K562 (cell line): Measurements from ENCODE around the gene ACKR2. TPM values are rescaled to one million over a fixed set of nuclear protein-coding genes. Genes with fewer than 3 reads are reported as not detected.

ENCODE experiments used
- CC2D1A ChIP-seq: fragments of 450-650 bp; IDR thresholded peaks from 2 replicates; pipeline ENCODE4 v1.6.1; 2017; ENCODE audit warnings: mild to moderate bottlenecking
- ELF1 ChIP-seq: fragments of 200-800 bp; sonication (Bioruptor generic); IDR thresholded peaks from 2 replicates; pipeline ENCODE4 v1.6.1; 2016; ENCODE audit warnings: missing genetic modification characterization, missing compliant biosample characterization
- EP300 ChIP-seq: IDR thresholded peaks from 2 replicates; pipeline ENCODE4 v1.6.1; 2012; ENCODE audit warnings: low read length, improper control_type of control experiment
- FIP1L1 ChIP-seq: fragments of 200-400 bp; formaldehyde crosslinking; IDR thresholded peaks from 2 replicates; pipeline ENCODE4 v1.6.1; 2018; ENCODE audit warnings: mild to moderate bottlenecking, low read depth, low read length; ENCODE audit not compliant: poor library complexity, severe bottlenecking
- FOXK2 ChIP-seq, 2 experiments: fragments of 450-650 bp; IDR thresholded peaks in 1 of 2; conservative IDR thresholded peaks in 1 of 2; 2 replicates each; pipeline ENCODE4 v1.6.1; 2016; ENCODE audit warnings: low read depth in 2 of 2, mild to moderate bottlenecking in 1 of 2
- HCFC1 ChIP-seq: IDR thresholded peaks from 2 replicates; pipeline ENCODE4 v1.6.1; 2012; ENCODE audit warnings: low read depth, low read length, improper control_type of control experiment
- KHSRP ChIP-seq: fragments of 450-650 bp; IDR thresholded peaks from 2 replicates; pipeline ENCODE4 v1.6.1; 2017
- MECOM ChIP-seq: fragments of 250-450 bp; sonication (Bioruptor Pico); IDR thresholded peaks from 2 replicates; pipeline ENCODE4 v1.8.0; 2022; ENCODE audit warnings: inconsistent platforms
- NFIC ChIP-seq: fragments of 450-650 bp; IDR thresholded peaks from 2 replicates; pipeline ENCODE4 v1.6.1; 2017; ENCODE audit warnings: mild to moderate bottlenecking, inconsistent platforms
- SAP30 ChIP-seq: fragments of 200-600 bp; sonication (generic); IDR thresholded peaks from 2 replicates; pipeline ENCODE4 v1.6.1; 2012; ENCODE audit warnings: borderline replicate concordance, low read depth, mild to moderate bottlenecking, moderate library complexity, low read length, control low read depth, inconsistent platforms; ENCODE audit not compliant: insufficient read depth, poor library complexity, severe bottlenecking
- SIX5 ChIP-seq, 2 experiments: IDR thresholded peaks; 2 replicates each; pipeline ENCODE4 v1.6.1; 2011; ENCODE audit warnings: low read length in 2 of 2, borderline replicate concordance in 1 of 2, low read depth in 1 of 2, mild to moderate bottlenecking in 1 of 2, moderate library complexity in 1 of 2; ENCODE audit not compliant: insufficient read depth in 1 of 2
- TBL1XR1 ChIP-seq, 2 experiments: IDR thresholded peaks; 2 replicates each; pipeline ENCODE4 v1.6.1; 2012; ENCODE audit warnings: improper control_type of control experiment in 2 of 2, low read length in 2 of 2, mild to moderate bottlenecking in 1 of 2
- TCF3 ChIP-seq: sonication (generic); formaldehyde crosslinking; IDR thresholded peaks from 2 replicates; pipeline ENCODE4 v1.4.0; 2020; ENCODE audit warnings: mild to moderate bottlenecking, missing genetic modification reagents
- YY1 ChIP-seq, 3 experiments: IDR thresholded peaks; 2 replicates each; pipeline ENCODE4 v1.6.1; 2011; ENCODE audit warnings: low read length in 2 of 3, mild to moderate bottlenecking in 2 of 3, moderate library complexity in 2 of 3, borderline replicate concordance in 1 of 3, control low read depth in 1 of 3, low read depth in 1 of 3; ENCODE audit not compliant: insufficient read depth in 3 of 3, insufficient replicate concordance in 2 of 3, control insufficient read depth in 1 of 3, insufficient read length in 1 of 3; ENCODE audit errors: extremely low read depth in 1 of 3
- ZFP1 ChIP-seq: fragments of 450-650 bp; formaldehyde crosslinking; IDR thresholded peaks from 2 replicates; pipeline ENCODE4 v1.4.0; 2020; ENCODE audit warnings: mild to moderate bottlenecking, mixed read lengths
- ZNF347 ChIP-seq: fragments of 450-650 bp; formaldehyde crosslinking; IDR thresholded peaks from 2 replicates; pipeline ENCODE4 v1.4.0; 2020; ENCODE audit warnings: low read depth, mild to moderate bottlenecking, moderate library complexity
- ZNF445 ChIP-seq: fragments of 250-450 bp; sonication (Bioruptor Pico); IDR thresholded peaks from 2 replicates; pipeline ENCODE4 v1.4.0; 2020; ENCODE audit warnings: low read depth, mild to moderate bottlenecking, moderate library complexity
- ZNF707 ChIP-seq: fragments of 250-450 bp; sonication (Bioruptor Pico); conservative IDR thresholded peaks from 2 replicates; pipeline ENCODE4 v1.8.0; 2022; ENCODE audit warnings: inconsistent platforms, mild to moderate bottlenecking, moderate library complexity
- ZNF76 ChIP-seq: fragments of 250-450 bp; sonication (Bioruptor Pico); IDR thresholded peaks from 2 replicates; pipeline ENCODE4 v1.4.0; 2020; ENCODE audit warnings: mild to moderate bottlenecking, moderate library complexity, borderline replicate concordance
- ZNF79 ChIP-seq: fragments of 250-450 bp; sonication (Bioruptor Pico); IDR thresholded peaks from 2 replicates; pipeline ENCODE4 v1.4.0; 2020; ENCODE audit warnings: low read depth, mild to moderate bottlenecking, moderate library complexity
- polyA plus RNA-seq, 8 experiments: library from polyadenylated mRNA; depleted of rRNA in 4 of 8; stranded (reverse) in 5 of 8; unstranded in 3 of 8; fragments of >200 nt; fragmentation: Nextera tagmentation in 2 of 8; fragmentation: Illumina TruSeq in 1 of 8; extraction: Ambion mirVana in 2 of 8; extraction: Trizol in 1 of 8; gene quantifications; 2 replicates each; pipeline versions ENCODE4 v1.2.1 to v1.2.3, GENCODE V29; 2011 to 2014; ENCODE audit warnings: inconsistent platforms in 1 of 8, missing spikeins in 1 of 8
- total RNA-seq, 7 experiments: library from RNA; depleted of rRNA in 6 of 7; stranded (reverse); fragments of >200 nt in 6 of 7; fragmentation: Illumina TruSeq in 2 of 7; extraction: Trizol in 2 of 7; gene quantifications; 2 replicates each; pipeline versions ENCODE4 v1.2.1 to v1.2.3, GENCODE V29; 2011 to 2021; ENCODE audit warnings: low replicate concordance in 1 of 7
- TF ChIP-seq, protein P1 (sequence below): fragments of 250-450 bp; sonication (Bioruptor Pico); IDR thresholded peaks from 2 replicates; pipeline ENCODE4 v1.4.0; 2020
- TF ChIP-seq, protein P2 (sequence below): sonication (generic); formaldehyde crosslinking; IDR thresholded peaks from 2 replicates; pipeline ENCODE4 v1.8.1; 2022; ENCODE audit warnings: missing genetic modification reagents
- TF ChIP-seq, protein P3 (sequence below), 2 experiments: fragments of 450-650 bp in 1 of 2; sonication (generic) in 1 of 2; formaldehyde crosslinking; conservative IDR thresholded peaks; 2 replicates each; pipeline versions ENCODE4 v1.4.0 to v1.8.1; 2020 to 2022; ENCODE audit warnings: mild to moderate bottlenecking in 1 of 2, missing genetic modification reagents in 1 of 2
- TF ChIP-seq, protein P4 (sequence below): fragments of 250-450 bp; sonication (Bioruptor Pico); IDR thresholded peaks from 2 replicates; pipeline ENCODE4 v1.8.0; 2021; ENCODE audit warnings: mild to moderate bottlenecking, moderate library complexity

Gene ACKR2
- total and polyA plus RNA-seq, 9 of the 15 experiments (the other 6 are each of a cell fraction or from before 2014, with no cell fraction given): 0.03 to 0.69 (median 0.25) TPM; not detected in 1

DNA sequence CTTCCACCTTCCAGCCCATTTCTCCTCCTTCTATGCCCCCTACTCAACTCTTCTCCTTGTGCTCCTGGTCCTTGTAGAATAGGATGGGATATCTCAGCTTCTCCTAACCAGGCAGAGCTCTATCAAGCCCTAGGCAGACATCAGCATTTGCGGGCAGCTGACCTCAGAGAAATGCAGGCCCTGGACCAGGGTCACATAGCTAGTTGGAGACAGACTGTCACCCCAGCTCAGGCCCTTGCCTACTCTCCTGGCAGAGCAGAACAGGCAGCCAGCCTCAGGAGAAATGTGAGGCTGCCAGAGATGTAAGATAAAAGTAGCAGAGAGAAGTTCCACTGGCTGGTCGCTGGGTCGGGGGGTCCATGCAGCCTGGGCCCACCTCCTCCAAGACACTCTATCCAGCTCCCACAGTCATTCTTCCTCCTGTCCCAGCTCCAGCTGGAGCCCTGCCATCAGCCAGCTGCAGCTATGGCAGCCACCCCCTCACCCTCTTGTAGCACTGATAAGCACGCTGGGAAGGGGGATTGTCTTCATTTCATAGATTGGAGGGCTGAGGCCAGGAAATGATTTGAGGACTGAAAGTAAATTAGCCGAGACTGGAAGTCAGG lies 62.4 kb downstream of the ACKR2 start (continued):
- TF ChIP-seq, protein P1, sequence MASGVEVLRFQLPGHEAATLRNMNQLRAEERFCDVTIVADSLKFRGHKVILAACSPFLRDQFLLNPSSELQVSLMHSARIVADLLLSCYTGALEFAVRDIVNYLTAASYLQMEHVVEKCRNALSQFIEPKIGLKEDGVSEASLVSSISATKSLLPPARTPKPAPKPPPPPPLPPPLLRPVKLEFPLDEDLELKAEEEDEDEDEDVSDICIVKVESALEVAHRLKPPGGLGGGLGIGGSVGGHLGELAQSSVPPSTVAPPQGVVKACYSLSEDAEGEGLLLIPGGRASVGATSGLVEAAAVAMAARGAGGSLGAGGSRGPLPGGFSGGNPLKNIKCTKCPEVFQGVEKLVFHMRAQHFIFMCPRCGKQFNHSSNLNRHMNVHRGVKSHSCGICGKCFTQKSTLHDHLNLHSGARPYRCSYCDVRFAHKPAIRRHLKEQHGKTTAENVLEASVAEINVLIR: no peak
- no peak for TF ChIP-seq FIP1L1
- TF ChIP-seq, protein P2, sequence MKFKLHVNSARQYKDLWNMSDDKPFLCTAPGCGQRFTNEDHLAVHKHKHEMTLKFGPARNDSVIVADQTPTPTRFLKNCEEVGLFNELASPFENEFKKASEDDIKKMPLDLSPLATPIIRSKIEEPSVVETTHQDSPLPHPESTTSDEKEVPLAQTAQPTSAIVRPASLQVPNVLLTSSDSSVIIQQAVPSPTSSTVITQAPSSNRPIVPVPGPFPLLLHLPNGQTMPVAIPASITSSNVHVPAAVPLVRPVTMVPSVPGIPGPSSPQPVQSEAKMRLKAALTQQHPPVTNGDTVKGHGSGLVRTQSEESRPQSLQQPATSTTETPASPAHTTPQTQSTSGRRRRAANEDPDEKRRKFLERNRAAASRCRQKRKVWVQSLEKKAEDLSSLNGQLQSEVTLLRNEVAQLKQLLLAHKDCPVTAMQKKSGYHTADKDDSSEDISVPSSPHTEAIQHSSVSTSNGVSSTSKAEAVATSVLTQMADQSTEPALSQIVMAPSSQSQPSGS (CRISPR knock-in tag): no peak
- TF ChIP-seq HCFC1: no peak
- TF ChIP-seq NFIC: peak; percentile 58
- no peak for TF ChIP-seq ZNF76 (CRISPR knock-in tag)
- TF ChIP-seq CC2D1A: no peak
- no peak for TF ChIP-seq ZNF445
- TF ChIP-seq, protein P3, sequence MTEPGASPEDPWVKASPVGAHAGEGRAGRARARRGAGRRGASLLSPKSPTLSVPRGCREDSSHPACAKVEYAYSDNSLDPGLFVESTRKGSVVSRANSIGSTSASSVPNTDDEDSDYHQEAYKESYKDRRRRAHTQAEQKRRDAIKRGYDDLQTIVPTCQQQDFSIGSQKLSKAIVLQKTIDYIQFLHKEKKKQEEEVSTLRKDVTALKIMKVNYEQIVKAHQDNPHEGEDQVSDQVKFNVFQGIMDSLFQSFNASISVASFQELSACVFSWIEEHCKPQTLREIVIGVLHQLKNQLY (CRISPR knock-in tag; conservative IDR thresholded peaks at IDR 0.05): no peak
- peak; percentile 17; the same call in 1 of the 2 replicates for TF ChIP-seq EP300
- no peak for TF ChIP-seq TBL1XR1 (IDR thresholded peaks at IDR 0.05; ENCODE audit: low read length in 2 of 2)
- TF ChIP-seq ZNF347 (CRISPR knock-in tag): no peak
- no peak for TF ChIP-seq ZFP1 (CRISPR knock-in tag)
- no peak for TF ChIP-seq ZNF707 (CRISPR knock-in tag)
- no peak for TF ChIP-seq SIX5 (IDR thresholded peaks at IDR 0.05; ENCODE audit: borderline replicate concordance in 1 of 2, insufficient read depth in 1 of 2, low read depth in 1 of 2, low read length in 2 of 2)
- no peak for TF ChIP-seq YY1 (IDR thresholded peaks at IDR 0.05; ENCODE audit: borderline replicate concordance in 1 of 3, control insufficient read depth in 1 of 3, extremely low read depth in 1 of 3, insufficient read depth in 3 of 3, insufficient read length in 1 of 3, insufficient replicate concordance in 2 of 3, low read depth in 1 of 3, low read length in 2 of 3)
- no peak for TF ChIP-seq MECOM (CRISPR knock-in tag)
- no peak for TF ChIP-seq SAP30
- no peak for TF ChIP-seq KHSRP
- no peak for TF ChIP-seq FOXK2 (conservative IDR thresholded peaks at IDR 0.05 in 1 of 2, IDR thresholded peaks at IDR 0.05 in 1 of 2; ENCODE audit: low read depth in 2 of 2)
- TF ChIP-seq, protein P4, sequence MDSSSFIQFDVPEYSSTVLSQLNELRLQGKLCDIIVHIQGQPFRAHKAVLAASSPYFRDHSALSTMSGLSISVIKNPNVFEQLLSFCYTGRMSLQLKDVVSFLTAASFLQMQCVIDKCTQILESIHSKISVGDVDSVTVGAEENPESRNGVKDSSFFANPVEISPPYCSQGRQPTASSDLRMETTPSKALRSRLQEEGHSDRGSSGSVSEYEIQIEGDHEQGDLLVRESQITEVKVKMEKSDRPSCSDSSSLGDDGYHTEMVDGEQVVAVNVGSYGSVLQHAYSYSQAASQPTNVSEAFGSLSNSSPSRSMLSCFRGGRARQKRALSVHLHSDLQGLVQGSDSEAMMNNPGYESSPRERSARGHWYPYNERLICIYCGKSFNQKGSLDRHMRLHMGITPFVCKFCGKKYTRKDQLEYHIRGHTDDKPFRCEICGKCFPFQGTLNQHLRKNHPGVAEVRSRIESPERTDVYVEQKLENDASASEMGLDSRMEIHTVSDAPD (CRISPR knock-in tag): no peak
- TF ChIP-seq ZNF79 (CRISPR knock-in tag): no peak
- TF ChIP-seq TCF3 (CRISPR knock-in tag): no peak; the same call in 1 of the 2 replicates
- TF ChIP-seq ELF1: no peak
